Measurements from ENCODE around the gene TBCC. TPM values are rescaled to one million over a fixed set of nuclear protein-coding genes. Genes with fewer than 3 reads are reported as not detected.

TBCC gene
- total and polyA plus RNA-seq, 2 of the 8 experiments (the other 6 are each of a cell fraction or from before 2014, with no cell fraction given), result 22.7 to 25.5 TPM

DNA sequence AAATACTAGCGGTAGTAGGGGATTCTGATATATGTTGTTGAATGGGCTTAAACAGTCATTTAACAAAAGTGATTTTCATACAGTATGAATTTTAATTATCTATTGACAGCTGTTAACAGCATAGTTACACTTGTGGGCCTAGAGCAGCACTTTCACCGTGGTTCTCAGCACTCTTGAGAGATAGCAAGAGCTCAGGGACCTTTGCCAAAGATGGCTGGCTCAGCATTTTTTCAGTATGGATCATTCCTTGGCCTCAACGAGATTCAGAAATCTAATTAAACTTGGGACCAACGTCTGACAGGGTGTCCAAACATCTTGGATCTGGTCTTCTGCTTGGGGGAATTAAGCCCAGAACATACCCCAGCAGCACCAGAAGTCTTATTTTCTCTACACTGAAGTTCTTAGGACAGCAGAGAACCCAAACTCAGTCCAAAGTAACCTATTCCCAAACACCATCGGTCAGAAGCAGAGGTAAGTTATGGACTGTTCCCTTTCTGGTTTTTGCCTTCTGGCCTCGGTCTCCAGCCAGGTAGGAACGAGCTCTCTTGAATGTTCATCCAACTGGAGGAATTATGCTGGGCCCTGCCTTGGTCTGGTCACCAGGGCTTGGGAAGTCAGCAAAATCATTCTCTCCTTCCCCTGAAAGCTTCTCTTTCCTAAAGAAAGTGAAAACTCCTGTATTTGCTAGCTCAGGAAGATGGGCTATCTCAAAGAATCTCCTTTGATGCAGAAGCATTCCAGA is 49.2 kb downstream of the TBCC start:
- Histone ChIP-seq H3K79me1 (ENCODE audit: low read depth, low read length) (no peaks in the 10 kb centered on the region), H2BK15ac (ENCODE audit: low read length) (no peak overlapping the region), H3K56ac (replicated peaks; ENCODE audit: insufficient read length, low read depth, low read length) (no peak overlapping the region), H2BK120ac (replicated peaks; ENCODE audit: low read depth, low read length) (no peak overlapping the region), H3K23ac (ENCODE audit: insufficient read length) (no peak overlapping the region), H3K9ac (replicated peaks in 1 of 4; ENCODE audit: extremely low read depth in 1 of 4, low read depth in 3 of 4, low read length in 3 of 4) (no peak overlapping the region), H4K91ac (replicated peaks; ENCODE audit: insufficient read length, low read length) (no peak overlapping the region), H3K4me3 (ENCODE audit: extremely low read depth in 1 of 4, insufficient read depth in 2 of 4, low read depth in 3 of 4, low read length in 4 of 4) (no peak overlapping the region), H3K4ac (replicated peaks; ENCODE audit: insufficient read length, low read depth, low read length) (no peak overlapping the region), H2AFZ (ENCODE audit: low read length) (no peak overlapping the region), H3K27me3 (replicated peaks in 1 of 4; ENCODE audit: control insufficient read depth in 3 of 4, extremely low read depth in 1 of 4, insufficient read depth in 3 of 4, low read length in 3 of 4) (no peaks in the 10 kb centered on the region), H2AK5ac (ENCODE audit: low read depth, low read length) (no peak overlapping the region), H4K8ac (ENCODE audit: extremely low read depth, insufficient read depth, low read length) (no peak overlapping the region), H4K5ac (ENCODE audit: insufficient read length, low read depth, low read length) (no peak overlapping the region), H3K18ac (ENCODE audit: extremely low read depth, low read length) (no peak overlapping the region), H4K20me1 (replicated peaks in 1 of 2; ENCODE audit: control insufficient read depth in 1 of 2, insufficient read depth in 2 of 2, low read length in 2 of 2) (no peaks in the 10 kb centered on the region), H3K4me2 (ENCODE audit: insufficient read depth in 1 of 2, low read depth in 2 of 2, low read length in 2 of 2) (no peak overlapping the region), H2BK12ac (ENCODE audit: low read depth, low read length) (no peak overlapping the region), H2BK5ac (ENCODE audit: low read depth, low read length) (no peak overlapping the region), H3K27ac (ENCODE audit: low read depth, low read length) (no peak overlapping the region), H3K14ac (ENCODE audit: insufficient read length) (no peak overlapping the region), H3K4me1 (replicated peaks in 1 of 4; ENCODE audit: control insufficient read depth in 3 of 4, insufficient read depth in 4 of 4, low read length in 3 of 4) (no peaks in the 10 kb centered on the region), H3K79me2 (ENCODE audit: control insufficient read depth in 1 of 2, insufficient read depth in 2 of 2, low read length in 2 of 2) (no peaks in the 10 kb centered on the region), H3K36me3 (ENCODE audit: control insufficient read depth in 2 of 4, insufficient read depth in 4 of 4, low read length in 3 of 4) (peaks cover 0 to 19% (median 6%) of the 10 kb centered on the region in 4 experiments; a peak in 4 of 8 replicates), H3K23me2 (ENCODE audit: low read depth, low read length) (no peaks in the 10 kb centered on the region), H2BK20ac (ENCODE audit: low read length) (no peak overlapping the region), H3K9me3 (ENCODE audit: insufficient read depth in 2 of 2, low read depth in 1 of 2, low read length in 1 of 2) (no peaks in the 10 kb centered on the region)
- WGBS, 2 experiments (ENCODE audit: extremely low coverage in 1 of 2, insufficient coverage in 1 of 2, insufficient read length in 1 of 2, insufficient replicate concordance in 2 of 2, low coverage in 1 of 2, low lambda C conversion rate in 2 of 2, missing lambda C conversion rate in 1 of 2), result 96% methylated on average over 7 of the region's 7 CpGs; no CpG with 5 or more reads in 1 of the 2 experiments
- ChIA-PET POLR2A (ENCODE audit: partially characterized antibody) (interaction anchor here (1.4 kb wide), 1 partner anchor 17 kb away, joined by 3 read pairs; no protein-coding TSS in a partner anchor), CTCF (ENCODE audit: partially characterized antibody) (interaction anchor here (0.8 to 3.0 kb wide), 6 partner anchors 29 to 601 kb away, joined by 3 to 19 read pairs (median 4); no protein-coding TSS in a partner anchor)
- DNase-seq (ENCODE audit: low read depth in 1 of 2, low spot score in 2 of 2) (no peak), FAIRE-seq (no peak)
- no peak for TF ChIP-seq JUN (IDR thresholded peaks at IDR 0.05; ENCODE audit: low read depth, low read length)
